ENCODE data around the gene FILIP1L.

Gene FILIP1L

GRCh38 chr3:99919694-99920093, 194.6 kb downstream of the FILIP1L start:
- no peaks in the 10 kb centered on the region for H4K20me1 ChIP-seq (ENCODE audit: insufficient read depth)
- no peak overlapping the region for H3K9ac ChIP-seq
- H3K27ac ChIP-seq = peak overlapping the region; percentile 32; the same call in 1 of the 2 replicates
- H3K4me3 ChIP-seq (IDR thresholded peaks at IDR 0.05; ENCODE audit: insufficient read depth, low read depth, low read length) = no peak overlapping the region
- no peaks in the 10 kb centered on the region for H3K36me3 ChIP-seq (ENCODE audit: insufficient read depth)
- no peak for TF ChIP-seq CTCF (conservative IDR thresholded peaks at IDR 0.05; ENCODE audit: low read depth, low read length)
- no peak overlapping the region for H2AFZ ChIP-seq (ENCODE audit: low read depth)
- peaks cover 4% of the 10 kb centered on the region; the same call in 1 of the 2 replicates for H3K79me2 ChIP-seq (ENCODE audit: insufficient read depth, low read depth)
- H3K27me3 ChIP-seq (ENCODE audit: insufficient read depth, low read depth) = no peaks in the 10 kb centered on the region
- H3K4me2 ChIP-seq = peak overlapping the region; percentile 48
- H3K4me1 ChIP-seq (ENCODE audit: low read depth, poor library complexity, severe bottlenecking) = peaks cover 61% of the 10 kb centered on the region

- Histone ChIP-seq H3K9ac (no peak overlapping the region), H3K36me3 (ENCODE audit: insufficient read depth) (no peaks in the 10 kb centered on the region), H3K4me1 (ENCODE audit: low read depth, poor library complexity, severe bottlenecking) (peaks cover 61% of the 10 kb centered on the region), H3K4me2 (peak overlapping the region; percentile 48), H3K27me3 (ENCODE audit: insufficient read depth, low read depth) (no peaks in the 10 kb centered on the region), H2AFZ (ENCODE audit: low read depth) (no peak overlapping the region), H3K4me3 (IDR thresholded peaks at IDR 0.05; ENCODE audit: insufficient read depth, low read depth, low read length) (no peak overlapping the region), H4K20me1 (ENCODE audit: insufficient read depth) (no peaks in the 10 kb centered on the region), H3K79me2 (ENCODE audit: insufficient read depth, low read depth) (peaks cover 4% of the 10 kb centered on the region; the same call in 1 of the 2 replicates), H3K27ac (peak overlapping the region; percentile 32; the same call in 1 of the 2 replicates)
- TF ChIP-seq CTCF (conservative IDR thresholded peaks at IDR 0.05; ENCODE audit: low read depth, low read length) = no peak
These were observed 195.6 kb downstream of the FILIP1L start for GRCh38 chr3:99918715-99919114.

- H3K36me3 ChIP-seq (ENCODE audit: insufficient read depth) = no peaks in the 10 kb centered on the region
- H3K4me3 ChIP-seq (IDR thresholded peaks at IDR 0.05; ENCODE audit: insufficient read depth, low read depth, low read length) = no peak overlapping the region
- no peak overlapping the region for H3K4me2 ChIP-seq
- no peak overlapping the region for H3K9ac ChIP-seq
- no peaks in the 10 kb centered on the region for H3K27me3 ChIP-seq (ENCODE audit: insufficient read depth, low read depth)
- no peak for TF ChIP-seq CTCF (conservative IDR thresholded peaks at IDR 0.05; ENCODE audit: low read depth, low read length)
- no peaks in the 10 kb centered on the region; the same call in 1 of the 2 replicates for H3K79me2 ChIP-seq (ENCODE audit: insufficient read depth, low read depth)
- H4K20me1 ChIP-seq (ENCODE audit: insufficient read depth) = no peaks in the 10 kb centered on the region
- H2AFZ ChIP-seq (ENCODE audit: low read depth) = no peak overlapping the region
- H3K4me1 ChIP-seq (ENCODE audit: low read depth, poor library complexity, severe bottlenecking) = peaks cover 44% of the 10 kb centered on the region
- H3K27ac ChIP-seq = no peak overlapping the region
These were observed 198.3 kb downstream of the FILIP1L start for GRCh38 chr3:99915906-99916432.

GRCh38 chr3:99911433-99911832, 202.9 kb downstream of the FILIP1L start:
- no peaks in the 10 kb centered on the region for H4K20me1 ChIP-seq (ENCODE audit: insufficient read depth)
- no peak overlapping the region for H2AFZ ChIP-seq (ENCODE audit: low read depth)
- H3K27ac ChIP-seq = no peak overlapping the region
- no peaks in the 10 kb centered on the region for H3K36me3 ChIP-seq (ENCODE audit: insufficient read depth)
- H3K9ac ChIP-seq = no peak overlapping the region
- no peak overlapping the region for H3K4me2 ChIP-seq
- H3K27me3 ChIP-seq (ENCODE audit: insufficient read depth, low read depth) = no peaks in the 10 kb centered on the region
- no peak for TF ChIP-seq CTCF (conservative IDR thresholded peaks at IDR 0.05; ENCODE audit: low read depth, low read length)
- no peak overlapping the region for H3K4me3 ChIP-seq (IDR thresholded peaks at IDR 0.05; ENCODE audit: insufficient read depth, low read depth, low read length)
- no peaks in the 10 kb centered on the region; the same call in 1 of the 2 replicates for H3K79me2 ChIP-seq (ENCODE audit: insufficient read depth, low read depth)
- peaks cover 40% of the 10 kb centered on the region for H3K4me1 ChIP-seq (ENCODE audit: low read depth, poor library complexity, severe bottlenecking)
